Type B pancreatic cell (in vitro differentiated cells): ENCODE data around the gene SLC1A1. TPM values are rescaled to one million over a fixed set of nuclear protein-coding genes. Genes with fewer than 3 reads are reported as not detected.

Source experiments
- DNase-seq: peaks from one replicate; pipeline ENCODE4 v3.0.0; 2021; ENCODE audit warnings: mixed read lengths; ENCODE audit not compliant: unreplicated experiment; ENCODE audit errors: extremely low spot score
- H3K27ac Mint-ChIP-seq: 2 replicates; pipeline ENCODE4 v1.8.0; 2021; ENCODE audit warnings: mild to moderate bottlenecking, mixed read lengths
- H3K27me3 Mint-ChIP-seq: 2 replicates; pipeline ENCODE4 v1.8.0; 2021; ENCODE audit warnings: mixed read lengths
- H3K36me3 Mint-ChIP-seq: 2 replicates; pipeline ENCODE4 v1.8.0; 2021; ENCODE audit warnings: mixed read lengths
- H3K4me1 Mint-ChIP-seq: one replicate; pipeline ENCODE4 v1.8.0; 2021; ENCODE audit warnings: mixed read lengths; ENCODE audit not compliant: unreplicated experiment
- H3K4me3 Mint-ChIP-seq: 2 replicates; pipeline ENCODE4 v1.8.0; 2021; ENCODE audit warnings: mild to moderate bottlenecking, mixed read lengths
- H3K9me3 Mint-ChIP-seq: 2 replicates; pipeline ENCODE4 v1.8.0; 2021; ENCODE audit warnings: mixed read lengths
- total RNA-seq: library from RNA; stranded (reverse); gene quantifications from 2 replicates; pipeline ENCODE4 v1.2.1, GENCODE V29; 2021; ENCODE audit warnings: low replicate concordance
- TF ChIP-seq, protein P1 (sequence below): fragments of 200-600 bp; sonication (generic); conservative IDR thresholded peaks from 2 replicates; pipeline ENCODE4 v1.5.0; 2021; ENCODE audit warnings: antibody characterized with exemption, mild to moderate bottlenecking

Gene SLC1A1
- total RNA-seq, 1 donor from 2014 or later = 6.0 TPM

DNA sequence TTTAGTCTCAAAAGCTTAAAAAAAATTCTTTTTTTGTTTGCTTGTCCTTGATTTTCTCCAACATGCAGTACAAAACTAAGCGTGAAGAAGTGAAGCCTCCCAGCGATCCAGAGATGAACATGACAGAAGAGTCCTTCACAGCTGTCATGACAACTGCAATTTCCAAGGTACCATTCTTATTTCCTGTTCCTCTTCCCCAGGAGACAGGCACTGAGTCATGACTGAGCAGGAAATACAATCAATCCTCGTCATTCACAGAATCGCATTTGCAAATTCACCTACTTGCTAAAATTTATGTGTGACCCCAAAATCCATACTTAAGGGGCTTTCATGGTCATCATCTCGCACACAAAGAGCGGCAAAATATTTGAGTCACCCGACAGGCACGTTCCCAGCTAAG, 77.3 kb downstream of the SLC1A1 start:
- DNase-seq = no peak
- Mint-ChIP-seq H3K27ac (no peak overlapping the region), H3K9me3 (peaks cover 4% of the 10 kb centered on the region), H3K4me1 (peaks cover 7% of the 10 kb centered on the region), H3K4me3 (no peak overlapping the region), H3K36me3 (peaks cover 5% of the 10 kb centered on the region), H3K27me3 (no peaks in the 10 kb centered on the region)
- TF ChIP-seq, protein P1, sequence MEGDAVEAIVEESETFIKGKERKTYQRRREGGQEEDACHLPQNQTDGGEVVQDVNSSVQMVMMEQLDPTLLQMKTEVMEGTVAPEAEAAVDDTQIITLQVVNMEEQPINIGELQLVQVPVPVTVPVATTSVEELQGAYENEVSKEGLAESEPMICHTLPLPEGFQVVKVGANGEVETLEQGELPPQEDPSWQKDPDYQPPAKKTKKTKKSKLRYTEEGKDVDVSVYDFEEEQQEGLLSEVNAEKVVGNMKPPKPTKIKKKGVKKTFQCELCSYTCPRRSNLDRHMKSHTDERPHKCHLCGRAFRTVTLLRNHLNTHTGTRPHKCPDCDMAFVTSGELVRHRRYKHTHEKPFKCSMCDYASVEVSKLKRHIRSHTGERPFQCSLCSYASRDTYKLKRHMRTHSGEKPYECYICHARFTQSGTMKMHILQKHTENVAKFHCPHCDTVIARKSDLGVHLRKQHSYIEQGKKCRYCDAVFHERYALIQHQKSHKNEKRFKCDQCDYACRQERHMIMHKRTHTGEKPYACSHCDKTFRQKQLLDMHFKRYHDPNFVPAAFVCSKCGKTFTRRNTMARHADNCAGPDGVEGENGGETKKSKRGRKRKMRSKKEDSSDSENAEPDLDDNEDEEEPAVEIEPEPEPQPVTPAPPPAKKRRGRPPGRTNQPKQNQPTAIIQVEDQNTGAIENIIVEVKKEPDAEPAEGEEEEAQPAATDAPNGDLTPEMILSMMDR = no peak

DNA sequence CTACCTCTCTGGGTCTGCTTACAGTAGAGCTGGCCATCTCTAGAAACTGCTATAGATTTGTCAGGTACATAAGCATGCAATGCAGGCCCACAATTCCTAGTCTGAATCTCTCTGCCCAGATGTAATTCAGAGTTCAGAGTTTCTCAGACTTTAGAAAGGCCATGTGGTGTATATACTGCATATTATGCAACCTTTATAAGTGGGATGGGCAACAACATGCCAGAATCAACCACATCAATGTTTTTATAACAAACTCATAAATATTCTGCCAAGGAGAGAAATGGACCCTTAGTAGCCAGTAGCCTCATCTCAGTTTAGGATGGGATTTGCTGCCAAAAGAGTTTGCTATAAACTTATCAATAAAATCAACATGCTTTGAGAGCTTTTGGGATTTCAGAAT, 78.8 kb downstream of the SLC1A1 start:
- Mint-ChIP-seq H3K4me1 (peaks cover 13% of the 10 kb centered on the region), H3K27ac (no peak overlapping the region), H3K4me3 (no peak overlapping the region), H3K36me3 (peaks cover 5% of the 10 kb centered on the region), H3K27me3 (no peaks in the 10 kb centered on the region), H3K9me3 (peaks cover 4% of the 10 kb centered on the region)
- DNase-seq = no peak
- TF ChIP-seq, protein P1 = no peak

DNA sequence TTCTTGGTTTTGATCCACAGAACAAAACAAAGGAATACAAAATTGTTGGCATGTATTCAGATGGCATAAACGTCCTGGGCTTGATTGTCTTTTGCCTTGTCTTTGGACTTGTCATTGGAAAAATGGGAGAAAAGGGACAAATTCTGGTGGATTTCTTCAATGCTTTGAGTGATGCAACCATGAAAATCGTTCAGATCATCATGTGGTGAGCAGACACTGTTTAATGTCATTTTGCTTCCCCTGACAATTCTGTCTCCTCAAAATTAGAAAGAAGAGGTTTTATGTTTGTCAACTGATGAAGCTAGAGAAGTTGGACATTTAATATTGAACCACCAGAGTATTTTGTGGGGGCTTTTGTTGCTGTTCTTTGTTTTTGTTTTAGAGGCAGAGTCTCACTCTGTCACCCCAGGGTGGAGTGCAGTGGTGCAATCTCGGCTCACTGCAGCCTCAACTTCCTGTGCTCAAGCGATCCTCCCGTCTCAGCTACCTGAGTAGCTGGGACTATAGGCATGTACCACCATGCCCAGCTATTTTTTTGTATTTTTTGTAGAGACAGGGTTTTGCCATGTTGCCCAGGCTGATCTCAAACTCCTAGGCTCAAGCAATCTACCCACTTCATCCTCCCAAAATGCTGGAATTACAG, 82.0 kb downstream of the SLC1A1 start:
- TF ChIP-seq, protein P1 = no peak
- H3K4me3 Mint-ChIP-seq = no peak overlapping the region
- H3K9me3 Mint-ChIP-seq = no peaks in the 10 kb centered on the region
- H3K36me3 Mint-ChIP-seq = peaks cover 4% of the 10 kb centered on the region
- no peak overlapping the region for H3K27ac Mint-ChIP-seq
- no peak for DNase-seq
- H3K27me3 Mint-ChIP-seq = no peaks in the 10 kb centered on the region
- H3K4me1 Mint-ChIP-seq = peaks cover 16% of the 10 kb centered on the region

DNA sequence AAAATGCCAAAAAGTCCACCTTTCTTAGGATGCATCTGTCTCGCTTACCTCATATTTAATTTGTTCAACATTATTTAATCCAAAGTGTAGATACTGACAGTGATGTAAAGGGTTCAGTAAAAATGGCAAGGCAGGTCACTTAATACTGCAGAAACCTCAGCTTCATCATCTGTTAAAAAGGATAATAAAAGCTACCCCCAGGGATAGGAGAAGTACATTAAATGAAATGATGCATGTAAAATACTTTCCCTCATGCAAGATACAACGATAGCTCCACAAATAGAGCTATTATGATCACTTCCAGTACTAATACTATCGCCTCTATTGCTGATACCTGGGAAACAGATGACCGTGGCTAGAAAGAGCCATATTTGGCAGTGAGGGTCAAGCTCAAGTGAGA, 82.9 kb downstream of the SLC1A1 start:
- peaks cover 10% of the 10 kb centered on the region for H3K4me1 Mint-ChIP-seq
- no peak for DNase-seq
- TF ChIP-seq, protein P1 = no peak
- no peaks in the 10 kb centered on the region for H3K27me3 Mint-ChIP-seq
- no peak overlapping the region for H3K4me3 Mint-ChIP-seq
- H3K27ac Mint-ChIP-seq = no peak overlapping the region
- H3K9me3 Mint-ChIP-seq = no peaks in the 10 kb centered on the region
- peaks cover 4% of the 10 kb centered on the region for H3K36me3 Mint-ChIP-seq

DNA sequence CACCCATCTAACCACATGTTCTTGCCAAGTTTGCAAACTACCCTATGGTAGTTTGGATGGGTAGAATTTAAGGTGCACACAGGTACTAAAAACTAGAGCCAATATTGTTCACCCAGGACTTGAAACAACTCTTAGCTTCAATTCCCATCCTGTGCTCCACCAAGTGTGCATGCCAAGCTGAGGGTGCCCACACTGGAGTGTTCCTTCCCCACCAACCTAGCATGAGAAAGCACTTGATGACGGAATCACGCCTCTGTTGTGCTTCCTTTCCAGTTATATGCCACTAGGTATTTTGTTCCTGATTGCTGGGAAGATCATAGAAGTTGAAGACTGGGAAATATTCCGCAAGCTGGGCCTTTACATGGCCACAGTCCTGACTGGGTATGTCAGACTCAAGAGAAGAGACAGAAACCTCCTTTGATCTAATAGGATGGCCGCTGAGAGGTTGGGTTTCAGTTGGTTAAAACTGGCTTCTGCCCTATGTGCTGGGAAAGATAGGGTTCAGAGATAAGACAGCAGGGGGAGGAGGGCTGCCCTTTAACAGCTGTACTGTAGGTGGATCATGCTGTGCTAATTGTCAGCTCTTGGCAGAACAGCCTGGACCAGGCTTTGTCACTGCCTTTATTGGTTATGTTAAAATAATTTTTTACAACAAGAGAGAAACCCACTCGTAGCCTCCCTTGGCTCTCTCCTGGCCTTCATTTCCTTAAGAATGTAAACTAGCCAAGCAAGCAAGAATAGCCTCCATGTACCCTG, 83.5 kb downstream of the SLC1A1 start:
- H3K9me3 Mint-ChIP-seq = no peaks in the 10 kb centered on the region
- H3K4me1 Mint-ChIP-seq = peaks cover 10% of the 10 kb centered on the region
- TF ChIP-seq, protein P1 = no peak
- H3K27me3 Mint-ChIP-seq = no peaks in the 10 kb centered on the region
- H3K36me3 Mint-ChIP-seq = peaks cover 4% of the 10 kb centered on the region
- H3K4me3 Mint-ChIP-seq = no peak overlapping the region
- no peak for DNase-seq
- no peak overlapping the region for H3K27ac Mint-ChIP-seq
